Stimulated activated CD4-positive, alpha-beta T cell treated with anti-CD3 and anti-CD28 coated beads, Interleukin-4, amount 100 ng/mL, for 1 hour (primary cell): ENCODE data around the gene SLC6A19.
"Not testable (repeated sequence)": the region's sequence is repeated elsewhere in the genome, so short reads cannot be mapped to it uniquely, and the experiment has no call there.

ENCODE experiments used
- DNase-seq: peaks from one replicate; pipeline ENCODE4 v3.0.0-alpha.2; 2020

The SLC6A19 gene

DNA sequence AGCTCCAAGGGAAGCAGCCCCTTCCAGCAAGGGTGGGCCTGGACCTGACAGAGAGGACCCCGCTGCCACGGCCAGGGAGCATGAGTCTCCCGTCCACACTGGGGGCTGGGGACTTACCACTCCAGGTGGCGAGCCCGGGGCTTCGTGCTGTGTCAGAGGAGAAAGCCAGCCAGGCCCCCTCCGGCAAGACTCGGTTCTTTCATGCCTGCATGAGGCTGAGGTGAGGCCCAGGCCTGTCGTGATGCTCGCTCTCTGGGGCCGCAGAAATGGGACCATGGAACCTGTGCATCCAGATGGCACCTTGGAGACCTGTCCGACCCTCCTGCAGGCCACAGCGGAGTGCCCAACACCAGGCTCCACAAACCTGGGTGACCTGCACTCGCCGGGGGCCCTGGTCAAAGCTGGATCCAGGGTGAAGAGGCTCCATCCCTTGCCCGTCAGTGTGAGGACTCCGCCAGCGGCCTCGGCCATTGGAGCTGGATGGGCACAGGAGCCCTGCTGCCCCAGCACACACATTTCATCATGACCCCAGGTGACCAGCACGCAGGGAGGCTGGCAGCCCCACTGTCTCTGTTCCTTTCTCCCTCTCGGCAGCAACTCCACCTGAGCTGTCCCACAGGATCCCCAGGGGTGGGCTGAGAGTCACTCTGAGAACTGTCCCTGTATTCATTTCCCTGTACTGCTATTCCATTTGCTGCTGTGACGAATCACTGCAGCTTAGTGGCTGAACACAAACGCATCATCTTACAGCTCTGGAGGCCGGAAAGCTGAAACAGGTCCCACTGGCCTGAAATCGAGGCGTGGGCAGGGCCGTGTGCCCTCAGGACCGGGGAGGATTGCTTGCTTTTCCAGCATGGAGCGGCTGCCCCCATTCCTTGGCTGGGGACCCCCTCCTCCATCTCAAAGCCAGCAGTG lies 48.2 kb downstream of the SLC6A19 start:
- no peak for DNase-seq

DNA sequence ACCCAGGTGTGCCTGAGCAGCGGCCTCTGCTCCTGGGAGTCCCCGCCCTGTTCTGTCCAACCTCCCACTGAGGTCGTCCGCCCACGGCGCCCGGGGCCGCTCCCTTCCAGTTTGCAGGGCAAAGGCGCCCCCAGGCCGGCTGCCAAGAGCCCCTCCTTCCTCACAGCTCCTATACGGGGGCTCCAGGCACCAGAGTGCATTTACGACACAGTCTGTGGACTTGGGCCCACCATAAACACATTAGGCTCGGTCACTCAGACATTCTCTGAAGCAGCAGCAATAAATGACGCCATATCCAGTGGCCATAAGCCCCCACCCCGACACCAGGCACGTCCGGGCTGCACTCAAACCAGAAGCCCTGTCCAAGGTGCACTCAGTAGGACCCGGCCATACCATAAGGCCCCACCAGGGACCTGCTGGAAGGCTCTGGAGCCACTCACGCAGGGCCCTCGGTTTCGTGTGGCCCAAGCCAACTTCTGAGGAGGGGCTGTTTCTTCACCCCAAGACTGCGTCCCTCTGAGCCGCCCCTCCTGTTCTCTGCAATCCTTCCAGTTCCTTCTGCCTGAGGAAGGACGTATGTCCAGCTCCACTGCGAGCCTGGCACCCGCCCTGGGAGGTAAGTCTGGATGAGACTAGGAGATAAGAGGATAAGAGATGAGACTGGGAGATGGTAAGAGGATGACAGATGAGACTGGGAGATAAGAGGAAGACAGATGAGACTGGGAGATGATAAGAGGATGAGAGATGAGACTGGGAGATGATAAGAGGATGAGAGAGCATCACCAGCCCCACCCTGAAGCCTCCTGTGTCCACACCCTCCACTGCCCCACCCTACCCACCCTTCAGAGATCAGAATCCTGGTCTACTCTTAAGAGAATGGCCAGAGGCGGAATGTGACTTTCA lies 50.5 kb downstream of the SLC6A19 start:
- DNase-seq, result no peak

DNA sequence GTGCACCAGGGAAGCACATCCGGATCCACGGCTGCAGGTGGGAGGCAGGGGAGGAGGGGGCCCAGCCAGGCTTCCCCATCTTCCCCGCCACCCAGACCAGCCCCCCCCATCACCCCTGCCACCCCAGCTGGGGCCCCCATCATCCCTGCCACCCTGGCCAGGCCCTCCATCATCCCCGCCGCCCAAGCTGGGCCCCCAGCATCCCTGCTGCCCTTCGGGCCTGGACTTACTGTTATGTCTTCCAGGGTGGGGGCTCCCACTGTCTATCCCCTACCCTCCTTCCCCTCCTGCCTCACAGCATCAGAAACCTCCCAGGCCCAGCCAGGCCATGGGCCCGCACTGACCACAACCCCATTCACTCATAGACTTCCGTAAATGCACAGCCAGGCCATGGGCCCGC lies 51.3 kb downstream of the SLC6A19 start:
- DNase-seq, result no peak

DNA sequence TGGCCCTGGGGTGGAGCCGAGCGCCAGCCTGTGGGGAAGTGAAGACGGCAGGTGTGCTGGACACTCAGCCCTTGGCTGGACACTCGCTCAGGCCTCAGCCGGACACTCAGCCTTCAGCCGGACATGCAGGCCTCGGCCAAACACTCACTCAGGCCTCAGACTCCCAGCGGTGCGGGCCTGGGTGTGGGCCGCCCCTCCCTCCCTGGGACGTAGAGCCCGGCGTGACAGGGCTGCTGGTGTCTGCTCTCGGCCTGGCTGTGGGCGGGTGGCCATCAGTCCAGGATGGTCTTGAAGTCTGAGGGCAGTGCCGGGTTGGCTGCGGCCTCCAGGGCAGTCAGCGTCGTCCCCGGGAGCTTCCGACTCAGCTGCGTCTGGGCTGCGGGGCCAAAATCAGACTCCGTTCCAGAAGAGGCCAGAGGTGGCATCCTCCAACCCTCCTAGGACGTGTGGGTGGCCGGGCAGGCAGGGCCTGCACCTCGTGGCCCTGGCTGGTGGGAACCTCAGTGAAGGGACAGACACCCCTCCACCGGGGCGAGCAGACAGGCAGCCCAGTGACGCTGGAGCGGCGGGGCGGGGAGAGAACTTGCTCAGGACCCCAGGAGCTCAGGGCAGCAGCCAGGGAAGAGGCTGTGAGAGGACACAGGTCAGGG lies 52.2 kb downstream of the SLC6A19 start:
- DNase-seq, result no peak

DNA sequence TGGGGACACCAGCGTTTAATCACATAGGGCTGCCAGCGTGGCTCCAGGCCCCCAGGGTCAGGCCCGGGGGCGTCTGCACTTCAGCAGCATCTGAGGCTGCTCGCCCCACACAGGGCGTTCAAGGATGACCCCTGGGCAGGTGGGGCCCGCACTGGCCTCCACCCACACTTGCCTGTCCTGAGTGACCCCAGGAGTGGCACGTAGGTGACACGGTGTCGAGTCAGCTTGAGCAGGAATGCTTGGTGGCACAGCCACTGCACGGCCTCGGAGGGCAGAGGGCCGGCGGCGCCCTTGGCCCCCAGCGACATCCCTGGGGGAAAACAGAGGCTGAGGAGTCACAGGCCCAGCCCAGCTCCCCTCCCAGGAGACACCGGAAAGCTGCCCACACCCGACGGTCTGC lies 52.8 kb downstream of the SLC6A19 start:
- DNase-seq, result no peak

DNA sequence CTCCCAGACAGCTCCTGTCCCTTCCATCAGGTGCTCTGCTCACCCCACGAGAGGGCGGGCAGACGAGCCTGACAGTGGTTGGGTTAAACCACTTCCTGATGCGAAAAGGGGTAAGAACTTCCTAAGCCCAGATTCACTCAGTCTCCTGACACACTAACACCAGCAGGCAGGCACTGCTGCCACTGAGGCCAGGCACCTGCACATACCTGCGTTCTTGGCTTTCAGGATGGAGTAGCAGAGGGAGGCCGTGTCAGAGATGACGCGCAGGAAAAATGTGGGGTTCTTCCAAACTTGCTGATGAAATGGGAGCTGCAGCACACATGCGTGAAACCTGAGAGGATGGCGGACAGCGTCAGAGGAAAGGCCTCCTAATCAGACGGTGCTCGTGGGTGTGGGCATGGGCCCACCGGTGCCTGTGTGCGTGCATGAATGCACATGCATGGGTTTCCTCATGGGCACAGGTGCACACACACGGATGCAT lies 53.7 kb downstream of the SLC6A19 start:
- DNase-seq, result peak; percentile 27

DNA sequence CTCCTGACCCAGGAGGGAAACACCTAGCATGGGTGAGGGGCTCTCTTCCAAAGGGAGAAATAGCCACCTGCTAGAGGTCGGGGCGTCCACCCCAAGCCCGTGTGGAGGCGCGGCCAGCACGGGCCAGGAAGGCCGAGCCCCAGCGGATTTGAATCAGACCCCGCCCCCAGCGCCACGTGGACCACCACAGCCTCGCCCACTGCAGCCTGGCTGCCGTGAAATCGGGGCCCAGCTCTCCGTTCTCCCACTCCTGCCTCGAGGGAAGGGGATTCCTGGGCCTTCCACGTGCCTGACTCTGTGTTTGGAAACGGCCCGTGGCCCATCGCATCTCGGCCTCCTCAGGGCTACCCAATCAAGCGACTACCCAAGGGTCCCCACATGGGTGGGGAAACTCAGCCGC lies 55.4 kb downstream of the SLC6A19 start:
- DNase-seq, result no peak

DNA sequence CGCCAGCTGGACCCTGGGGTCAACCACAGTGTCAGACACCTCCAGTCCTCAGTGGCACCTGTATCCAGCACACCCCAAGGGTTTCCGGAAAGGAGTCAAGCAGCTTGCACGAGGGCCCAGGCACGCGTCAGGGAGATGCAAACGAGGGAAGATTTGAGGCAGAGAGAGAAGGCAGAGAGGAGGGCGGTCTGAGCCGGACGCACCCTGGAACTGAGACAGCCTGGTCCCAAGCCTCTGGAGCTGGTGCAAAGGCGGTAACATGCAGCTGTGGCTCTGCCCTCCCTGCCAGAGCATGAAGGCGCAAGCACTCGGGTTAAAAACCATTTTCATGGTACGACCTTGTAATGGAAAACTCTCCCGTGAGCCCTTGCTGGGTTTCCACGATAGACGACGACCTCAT lies 56.0 kb downstream of the SLC6A19 start:
- no peak for DNase-seq

DNA sequence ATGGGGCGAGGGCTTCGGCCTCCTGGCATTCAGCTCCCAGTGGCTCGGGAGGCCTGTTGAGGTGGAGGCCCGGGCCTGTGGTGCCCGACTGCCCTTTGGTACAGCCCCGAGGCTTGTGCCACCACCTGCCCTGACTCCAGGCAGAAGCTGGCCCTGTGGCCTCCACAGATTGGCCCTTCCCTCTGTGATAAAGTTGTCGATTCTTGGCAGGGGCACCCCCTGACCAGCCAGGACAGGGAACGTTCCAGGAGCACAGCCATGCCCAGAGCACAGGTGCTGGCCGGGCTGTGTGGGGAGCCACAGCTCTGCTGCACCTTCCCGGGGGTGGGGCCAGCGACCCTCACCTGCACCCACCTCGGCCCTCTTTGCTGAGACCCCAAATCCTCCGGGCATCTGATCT lies 56.4 kb downstream of the SLC6A19 start:
- no peak for DNase-seq

DNA sequence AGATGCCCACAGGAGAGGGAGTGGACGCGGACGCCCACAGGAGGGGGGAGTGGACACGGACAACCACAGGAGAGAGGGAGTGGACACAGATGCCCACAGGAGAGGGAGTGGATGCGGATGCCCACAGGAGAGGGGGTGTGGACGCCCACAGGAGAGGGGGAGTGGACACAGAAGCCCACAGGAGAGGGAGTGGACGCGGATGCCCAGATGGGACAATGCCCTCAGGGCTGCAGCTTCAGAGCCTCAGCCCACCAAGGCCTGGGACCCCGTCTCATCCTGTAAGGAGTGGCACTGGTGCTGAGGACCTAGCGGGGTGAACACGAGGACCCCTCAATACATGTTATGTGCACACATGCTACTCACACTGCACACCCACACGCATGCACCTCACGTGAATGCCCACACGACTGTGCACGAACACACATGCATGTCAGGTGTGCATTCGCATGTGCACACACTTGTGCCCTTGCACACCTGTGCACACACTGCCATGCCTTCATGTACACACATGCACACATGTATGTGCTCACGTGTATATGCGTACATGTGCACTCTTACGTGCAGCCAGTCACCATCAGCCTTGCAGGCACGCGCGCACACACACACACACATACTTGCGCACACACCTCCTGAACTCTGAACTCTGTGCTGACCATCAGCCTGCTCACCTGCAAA lies 58.5 kb downstream of the SLC6A19 start:
- DNase-seq, result no peak

DNA sequence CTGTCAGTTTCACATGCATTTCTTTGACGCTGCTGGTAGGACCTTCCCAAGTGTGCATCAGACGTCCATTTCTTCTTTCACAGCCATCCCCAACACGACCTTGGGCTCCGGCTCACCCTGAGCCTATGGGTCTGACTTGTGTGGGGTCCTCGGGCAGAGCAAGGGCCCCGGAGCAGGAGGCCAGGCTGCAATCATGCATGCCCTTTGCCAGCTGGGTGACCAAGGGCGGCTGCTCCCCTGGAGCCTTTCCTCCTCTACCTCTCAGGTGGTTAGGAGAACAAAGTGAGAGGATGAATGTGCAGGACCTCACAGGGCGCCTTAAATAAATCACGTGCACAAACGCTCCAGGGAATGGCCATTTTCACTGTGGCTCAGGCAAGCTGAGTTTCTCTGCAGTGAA lies 60.2 kb downstream of the SLC6A19 start:
- DNase-seq, result no peak

DNA sequence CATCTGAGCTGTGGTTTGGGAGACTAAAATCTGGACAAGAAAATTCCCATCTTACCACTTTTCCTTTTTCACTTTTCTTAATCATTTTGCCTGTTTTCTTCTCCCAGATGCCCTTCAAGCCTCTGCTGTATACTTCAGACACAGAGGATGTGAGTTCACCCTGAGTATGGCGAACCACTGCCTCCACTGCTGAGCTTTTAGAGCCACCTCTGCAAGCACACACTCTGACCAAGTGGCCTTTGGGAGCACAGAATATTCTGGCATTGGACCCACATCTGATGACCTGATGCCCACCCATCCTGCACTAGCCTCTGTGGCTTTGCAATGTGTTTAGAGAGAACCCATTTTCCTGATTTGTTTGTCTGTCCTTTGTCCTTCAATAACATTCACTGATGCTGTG lies 61.0 kb downstream of the SLC6A19 start:
- DNase-seq, result no peak

DNA sequence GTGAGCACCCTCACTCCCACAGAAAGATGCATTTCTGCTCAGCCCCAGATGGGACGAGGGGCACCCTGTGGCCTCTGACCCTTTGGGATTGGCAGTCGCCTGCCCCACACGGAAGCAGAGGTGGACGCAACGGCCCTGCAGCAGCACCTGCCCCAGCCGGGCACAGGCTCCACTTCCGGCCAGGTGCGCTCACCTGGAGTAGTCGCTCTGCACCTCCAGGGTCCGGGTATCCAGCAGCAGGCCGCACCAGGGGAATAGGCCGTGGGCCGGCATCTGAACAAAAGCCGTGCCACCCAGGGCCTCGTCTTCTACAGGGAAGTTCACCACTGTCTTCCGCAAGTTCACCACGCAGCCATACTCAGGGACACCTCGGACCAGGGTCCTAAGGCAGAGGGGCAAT lies 62.8 kb downstream of the SLC6A19 start:
- no peak for DNase-seq

DNA sequence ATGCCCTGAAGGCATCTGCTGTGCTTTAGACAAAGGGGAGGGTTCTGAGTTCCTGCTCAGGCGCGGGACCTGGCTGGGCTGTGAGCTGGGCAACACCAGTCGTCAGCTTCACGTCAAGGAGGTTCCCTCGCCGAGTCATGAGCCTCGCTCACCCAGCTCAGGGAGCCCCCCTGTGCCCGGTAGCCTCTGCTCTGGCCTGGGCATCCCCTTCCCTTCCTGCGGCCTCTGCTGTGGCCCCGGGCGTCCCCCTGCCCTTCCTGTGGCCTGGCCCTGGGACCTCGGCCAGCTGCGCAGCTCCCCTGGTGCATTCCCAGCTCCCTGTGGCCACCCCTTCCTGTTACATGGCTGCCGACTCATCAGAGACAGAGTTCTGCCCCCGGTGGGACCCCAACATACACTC lies 63.6 kb downstream of the SLC6A19 start:
- DNase-seq, result no peak

DNA sequence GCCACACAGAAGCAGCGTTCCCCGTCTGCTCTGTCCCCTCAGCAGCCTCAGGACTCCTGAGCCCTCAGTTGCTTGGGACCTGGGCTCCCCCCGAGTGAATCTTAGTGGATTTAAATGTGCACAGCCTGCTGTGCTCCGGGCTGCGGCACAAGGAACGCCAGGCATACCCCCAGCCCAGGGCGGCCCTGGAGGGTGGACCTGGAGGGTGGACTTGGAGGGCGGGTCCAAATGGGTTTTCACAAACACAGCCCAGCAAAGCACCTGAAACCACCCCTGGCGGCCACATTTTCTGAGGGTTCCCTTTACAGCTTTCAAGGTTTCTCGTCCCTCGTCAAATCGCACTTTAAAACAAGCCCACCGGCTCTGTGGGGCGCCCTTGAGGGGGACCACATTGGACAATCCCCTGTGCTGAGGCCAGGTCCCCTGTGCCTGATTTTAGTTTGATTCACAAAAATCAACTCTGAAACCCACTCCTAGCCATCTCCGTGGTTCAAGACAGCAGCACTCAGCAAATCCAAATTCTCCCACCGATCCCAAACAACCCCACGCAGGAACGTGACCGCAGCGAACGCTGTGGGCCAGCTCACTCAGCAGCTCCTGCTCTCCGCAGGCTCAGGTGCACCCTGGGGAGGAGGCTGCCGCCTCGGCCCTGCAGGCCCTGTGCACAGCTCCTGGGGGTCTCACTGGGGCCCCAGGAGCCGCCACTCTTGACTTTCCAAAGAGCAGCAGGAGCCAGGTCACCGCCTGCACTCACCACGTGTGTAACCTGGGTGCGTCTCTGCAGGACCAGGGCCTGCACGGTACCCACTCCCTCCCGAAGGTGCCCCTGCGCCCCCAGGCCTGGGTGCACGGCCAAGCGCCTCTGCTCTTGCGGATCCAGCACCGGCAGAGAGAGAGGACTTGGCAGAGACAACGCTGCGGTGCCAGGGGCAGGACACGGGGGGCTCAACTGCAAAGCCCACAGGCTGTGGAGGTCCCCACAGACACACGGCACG lies 64.4 kb downstream of the SLC6A19 start:
- no peak for DNase-seq

DNA sequence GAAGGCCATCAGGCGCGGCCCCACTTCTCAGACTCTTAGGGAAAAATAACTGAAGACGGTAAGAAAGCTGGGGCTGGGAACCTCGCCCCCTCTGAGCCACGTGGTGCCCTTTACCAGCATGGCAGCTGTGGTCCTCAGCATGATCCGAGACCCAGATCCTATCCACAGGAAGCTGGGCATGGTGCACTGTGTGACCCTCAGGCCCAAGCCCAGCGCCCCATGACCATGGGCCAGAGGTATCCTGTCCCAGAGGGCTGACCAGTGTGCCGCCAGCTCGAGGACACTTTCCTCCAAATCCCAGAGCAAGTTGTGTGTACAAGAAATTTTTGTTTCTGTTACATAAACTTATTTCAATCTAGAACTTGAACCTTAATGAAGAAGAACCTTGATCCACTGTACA lies 65.4 kb downstream of the SLC6A19 start:
- no peak for DNase-seq

DNA sequence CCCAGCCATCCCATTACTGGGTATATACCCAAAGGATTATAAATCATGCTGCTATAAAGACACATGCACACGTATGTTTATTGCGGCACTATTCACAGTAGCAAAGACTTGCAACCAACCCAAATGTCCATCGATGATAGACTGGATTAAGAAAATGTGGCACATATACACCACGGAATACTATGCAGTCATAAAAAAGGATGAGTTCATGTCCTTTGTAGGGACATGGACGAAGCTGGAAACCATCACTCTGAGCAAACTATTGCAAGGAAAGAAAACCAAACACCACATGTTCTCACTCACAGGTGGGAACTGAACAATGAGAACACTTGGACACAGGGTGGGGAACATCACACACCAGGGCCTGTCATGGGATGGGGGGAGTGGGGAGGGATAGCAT lies 66.1 kb downstream of the SLC6A19 start:
- DNase-seq, result not testable (repeated sequence)

DNA sequence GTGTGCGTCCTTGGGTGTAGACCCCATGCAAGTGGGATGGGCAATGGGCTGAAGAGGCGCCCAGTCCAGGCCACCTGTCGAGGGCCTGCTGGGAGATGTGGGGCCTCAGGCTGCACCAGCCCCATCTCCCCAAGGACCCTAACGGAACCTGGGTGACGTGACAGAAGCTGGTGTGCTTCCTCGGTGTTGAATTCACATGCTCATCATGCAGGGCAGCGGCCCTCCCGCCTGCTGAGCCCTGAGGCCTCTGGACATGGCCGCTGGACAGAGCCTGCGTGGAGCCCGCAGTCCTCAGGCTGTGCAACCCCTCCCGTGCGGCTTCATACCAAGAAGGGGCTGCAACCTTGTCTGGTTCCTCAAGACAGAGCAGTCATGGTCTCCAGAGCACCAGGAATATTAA lies 66.7 kb downstream of the SLC6A19 start:
- no peak for DNase-seq

DNA sequence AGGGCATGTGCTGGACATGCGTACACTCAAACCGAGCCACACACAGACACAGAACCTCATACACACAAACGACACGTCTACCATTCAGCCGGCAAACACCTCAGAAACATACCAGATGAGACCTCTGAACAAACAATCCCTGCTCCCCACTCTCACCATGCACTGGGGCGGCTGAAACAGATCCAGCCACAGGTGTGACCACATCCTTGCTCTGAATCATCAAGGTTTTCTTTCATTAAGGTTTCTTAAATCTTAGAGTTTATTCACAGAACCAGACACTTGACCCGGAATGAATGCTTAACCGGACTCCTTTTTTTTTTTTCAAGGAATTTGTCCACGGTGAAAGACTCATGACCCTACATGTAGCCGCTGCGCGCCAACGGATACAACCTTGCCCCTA lies 67.3 kb downstream of the SLC6A19 start:
- no peak for DNase-seq

DNA sequence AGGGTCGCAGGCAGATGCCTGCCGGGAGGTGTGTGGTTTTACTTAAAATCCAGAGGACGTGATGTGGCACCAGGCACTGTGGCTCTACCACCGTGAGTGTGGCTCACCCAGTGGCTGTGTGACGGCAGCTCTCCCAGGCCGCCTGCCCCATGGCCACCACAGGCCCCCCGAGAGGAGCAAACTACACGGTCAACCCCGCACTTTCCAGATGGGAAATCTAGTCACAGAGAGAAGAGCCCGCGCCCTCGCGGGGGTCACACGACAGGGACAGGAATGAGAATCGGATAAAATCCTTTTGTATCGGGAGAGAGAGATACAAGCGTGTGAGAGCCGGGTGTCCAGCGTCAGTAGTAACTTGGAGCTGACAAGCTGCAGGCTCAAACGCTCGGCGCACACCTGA lies 69.0 kb downstream of the SLC6A19 start:
- DNase-seq, result no peak
